Caco-2 (cell line): ENCODE data around the gene FAHD1. TPM values are rescaled to one million over a fixed set of nuclear protein-coding genes. Genes with fewer than 3 reads are reported as not detected.

Source experiments
- BruUV-seq: library from RNA; stranded (reverse); fragments of 400-500 nt; replicated peaks from 2 replicates; lab custom pipeline; 2021; lab: Mats Ljungman, UMichigan
- CTCF ChIA-PET: fragments of 300-600 bp; sonication (Branson Sonifier 250); formaldehyde crosslinking; loops from one replicate; lab custom pipeline; 2022; ENCODE audit warnings: antibody characterized with exemption; lab: Charles Lee
- POLR2A ChIA-PET: fragments of 300-600 bp; sonication (Branson Sonifier 250); formaldehyde crosslinking; loops from one replicate; lab custom pipeline; 2022; ENCODE audit warnings: antibody characterized with exemption; lab: Charles Lee
- DNase-seq, 2 experiments: peaks; one replicate each; pipeline versions ENCODE4 v3.0.0 to v3.0.0-alpha.2; 2020 to 2022
- H3K27me3 ChIP-seq: replicated peaks from 2 replicates; pipeline ENCODE4 v1.6.0; 2011; ENCODE audit warnings: low read length; ENCODE audit not compliant: control insufficient read depth, insufficient read depth
- H3K36me3 ChIP-seq: 2 replicates; pipeline ENCODE4 v1.5.1; 2011; ENCODE audit warnings: low read length; ENCODE audit not compliant: control insufficient read depth, insufficient read depth
- H3K4me1 ChIP-seq: fragments of 250-450 bp; sonication (Bioruptor Pico); 2 replicates; pipeline ENCODE4 v1.5.1; 2020; ENCODE audit warnings: mild to moderate bottlenecking
- H3K4me3 ChIP-seq: 2 replicates; pipeline ENCODE4 v1.5.1; 2011; ENCODE audit warnings: low read depth, mild to moderate bottlenecking, control low read depth, low read length
- H3K9me3 ChIP-seq: fragments of 250-450 bp; sonication (Bioruptor Pico); 2 replicates; pipeline ENCODE4 v1.5.1; 2020; ENCODE audit warnings: mild to moderate bottlenecking, moderate library complexity
- H3K27ac Mint-ChIP-seq: one replicate; pipeline ENCODE4 v1.8.0; 2022; ENCODE audit warnings: mixed read lengths; ENCODE audit not compliant: unreplicated experiment
- H3K27me3 Mint-ChIP-seq: one replicate; pipeline ENCODE4 v1.8.0; 2022; ENCODE audit warnings: mixed read lengths; ENCODE audit not compliant: insufficient read depth, unreplicated experiment
- H3K36me3 Mint-ChIP-seq: one replicate; pipeline ENCODE4 v1.8.0; 2022; ENCODE audit warnings: mild to moderate bottlenecking, mixed read lengths; ENCODE audit not compliant: insufficient read depth, unreplicated experiment
- H3K4me1 Mint-ChIP-seq: one replicate; pipeline ENCODE4 v1.8.0; 2022; ENCODE audit warnings: low read depth, mixed read lengths; ENCODE audit not compliant: unreplicated experiment
- H3K4me3 Mint-ChIP-seq: one replicate; pipeline ENCODE4 v1.8.0; 2022; ENCODE audit warnings: mild to moderate bottlenecking, moderate library complexity, mixed read lengths; ENCODE audit not compliant: unreplicated experiment
- H3K9me3 Mint-ChIP-seq: one replicate; pipeline ENCODE4 v1.8.0; 2022; ENCODE audit warnings: mixed read lengths; ENCODE audit not compliant: unreplicated experiment
- intact Hi-C: fragments of 100-400 bp; cut with micrococcal nuclease; formaldehyde crosslinking; loops from one replicate; pipeline ENCODE4 v1.10.0; 2022; ENCODE audit not compliant: unreplicated experiment
- total RNA-seq: library from RNA; stranded (reverse); gene quantifications from 2 replicates; pipeline ENCODE4 v1.2.3, GENCODE V29; 2022
- TF ChIP-seq, protein P1 (sequence below), 2 experiments: fragments of 200-600 bp in 1 of 2; IDR thresholded peaks; 1 replicate in 1 of 2; 2 replicates in 1 of 2; pipeline versions ENCODE4 v1.5.1 to v1.8.0; 2011 to 2022; ENCODE audit warnings: antibody characterized with exemption in 1 of 2, control low read depth in 1 of 2, inconsistent platforms in 1 of 2, low read depth in 1 of 2, low read length in 1 of 2, mild to moderate bottlenecking in 1 of 2, moderate library complexity in 1 of 2; ENCODE audit not compliant: insufficient read depth in 1 of 2, severe bottlenecking in 1 of 2, unreplicated experiment in 1 of 2

FAHD1 gene
- total RNA-seq, 1 experiment from 2014 or later: 16.5 TPM

DNA sequence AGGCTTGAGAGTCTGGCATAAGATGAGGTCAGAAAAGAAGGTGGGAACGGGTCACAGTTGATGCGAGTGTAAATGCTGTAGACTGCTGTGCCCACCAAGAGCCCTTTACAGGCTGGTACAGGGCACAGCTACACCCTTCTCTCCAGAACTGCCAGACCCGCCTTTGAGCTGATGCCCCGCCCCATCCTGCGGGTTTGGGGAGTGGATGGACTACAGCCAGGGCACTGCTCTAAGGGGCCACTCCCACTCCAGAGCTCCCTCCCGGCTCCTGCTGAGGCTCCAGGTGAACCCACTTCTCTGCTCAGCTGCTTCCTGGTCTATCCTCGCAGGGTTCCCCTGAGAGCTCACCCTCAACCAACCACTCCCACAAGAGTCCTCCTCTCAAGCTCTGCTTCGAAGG is 32.6 kb downstream of the FAHD1 start:
- H3K9me3 Mint-ChIP-seq: no peaks in the 10 kb centered on the region
- no peaks in the 10 kb centered on the region for H3K36me3 Mint-ChIP-seq
- CTCF ChIA-PET: interaction anchor here (0.6 kb wide), 1 partner anchor 471 kb away, joined by 3 read pairs; no protein-coding TSS in a partner anchor
- no peak overlapping the region for H3K27ac Mint-ChIP-seq
- DNase-seq: no peak
- Histone ChIP-seq H3K27me3 (no peaks in the 10 kb centered on the region), H3K9me3 (no peaks in the 10 kb centered on the region), H3K36me3 (no peaks in the 10 kb centered on the region), H3K4me1 (no peaks in the 10 kb centered on the region), H3K4me3 (no peak overlapping the region)
- intact Hi-C loops: no loop called here
- no TSS peak for BruUV-seq
- no peaks in the 10 kb centered on the region for H3K4me1 Mint-ChIP-seq
- POLR2A ChIA-PET: no interaction called here
- peaks cover 20% of the 10 kb centered on the region for H3K27me3 Mint-ChIP-seq
- TF ChIP-seq, protein P1, sequence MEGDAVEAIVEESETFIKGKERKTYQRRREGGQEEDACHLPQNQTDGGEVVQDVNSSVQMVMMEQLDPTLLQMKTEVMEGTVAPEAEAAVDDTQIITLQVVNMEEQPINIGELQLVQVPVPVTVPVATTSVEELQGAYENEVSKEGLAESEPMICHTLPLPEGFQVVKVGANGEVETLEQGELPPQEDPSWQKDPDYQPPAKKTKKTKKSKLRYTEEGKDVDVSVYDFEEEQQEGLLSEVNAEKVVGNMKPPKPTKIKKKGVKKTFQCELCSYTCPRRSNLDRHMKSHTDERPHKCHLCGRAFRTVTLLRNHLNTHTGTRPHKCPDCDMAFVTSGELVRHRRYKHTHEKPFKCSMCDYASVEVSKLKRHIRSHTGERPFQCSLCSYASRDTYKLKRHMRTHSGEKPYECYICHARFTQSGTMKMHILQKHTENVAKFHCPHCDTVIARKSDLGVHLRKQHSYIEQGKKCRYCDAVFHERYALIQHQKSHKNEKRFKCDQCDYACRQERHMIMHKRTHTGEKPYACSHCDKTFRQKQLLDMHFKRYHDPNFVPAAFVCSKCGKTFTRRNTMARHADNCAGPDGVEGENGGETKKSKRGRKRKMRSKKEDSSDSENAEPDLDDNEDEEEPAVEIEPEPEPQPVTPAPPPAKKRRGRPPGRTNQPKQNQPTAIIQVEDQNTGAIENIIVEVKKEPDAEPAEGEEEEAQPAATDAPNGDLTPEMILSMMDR (IDR thresholded peaks at IDR 0.05; ENCODE audit: insufficient read depth in 1 of 2, low read depth in 1 of 2, low read length in 1 of 2, severe bottlenecking in 1 of 2, unreplicated experiment in 1 of 2): no peak
- H3K4me3 Mint-ChIP-seq: no peak overlapping the region

DNA sequence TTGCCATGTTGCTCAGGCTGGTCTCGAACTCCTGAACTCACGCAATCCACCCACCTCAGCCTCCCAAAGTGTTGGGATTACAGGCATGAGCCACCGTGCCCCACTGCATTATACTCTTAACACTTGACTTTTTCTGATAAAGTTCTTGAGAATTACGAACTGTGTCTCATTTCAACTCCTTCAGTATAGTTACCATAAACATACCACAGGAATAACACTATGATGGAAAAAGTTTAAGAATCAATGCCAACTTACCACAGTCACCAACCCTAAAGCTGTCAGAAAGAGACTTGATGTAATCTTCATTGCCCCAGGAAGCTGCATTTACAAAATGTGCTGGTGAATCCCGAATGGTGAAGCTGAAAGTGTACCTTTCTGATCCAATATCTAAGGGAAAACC is 34.7 kb downstream of the FAHD1 start:
- ChIA-PET CTCF (interaction anchor here (0.6 kb wide), 1 partner anchor 89 kb away, joined by 3 read pairs; the partner anchor contains the start of genes EME2 and MRPS34), POLR2A (no interaction called here)
- Mint-ChIP-seq H3K4me1 (no peaks in the 10 kb centered on the region), H3K9me3 (no peaks in the 10 kb centered on the region), H3K27ac (no peak overlapping the region), H3K36me3 (no peaks in the 10 kb centered on the region), H3K27me3 (peaks cover 18% of the 10 kb centered on the region), H3K4me3 (no peak overlapping the region)
- BruUV-seq: no TSS peak
- intact Hi-C loops: no loop called here
- no peaks in the 10 kb centered on the region for H3K9me3 ChIP-seq
- H3K4me1 ChIP-seq: no peaks in the 10 kb centered on the region
- H3K4me3 ChIP-seq: no peak overlapping the region
- no peak for DNase-seq
- no peaks in the 10 kb centered on the region for H3K27me3 ChIP-seq
- TF ChIP-seq, protein P1 (IDR thresholded peaks at IDR 0.05; ENCODE audit: insufficient read depth in 1 of 2, low read depth in 1 of 2, low read length in 1 of 2, severe bottlenecking in 1 of 2, unreplicated experiment in 1 of 2): no peak
- no peaks in the 10 kb centered on the region for H3K36me3 ChIP-seq

DNA sequence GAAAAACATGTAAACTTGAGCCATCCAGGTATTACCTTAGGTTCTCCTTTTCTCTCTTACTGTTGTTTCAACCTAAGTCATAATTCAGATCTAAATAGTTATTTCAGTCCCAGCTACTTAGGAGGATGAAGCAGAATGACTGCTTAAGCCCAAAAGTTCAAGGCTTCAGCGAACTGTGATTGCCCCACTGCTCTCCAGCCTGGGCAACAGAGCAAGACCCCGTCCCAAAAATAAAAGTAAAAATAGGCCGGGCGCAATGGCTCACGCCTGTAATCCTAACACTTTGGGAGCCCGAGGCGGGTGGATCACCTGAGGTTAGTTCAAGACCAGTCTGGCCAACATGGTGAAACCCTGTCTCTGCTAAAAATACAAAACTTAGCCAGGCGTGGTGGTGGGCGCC is 35.4 kb downstream of the FAHD1 start:
- Histone ChIP-seq H3K36me3 (no peaks in the 10 kb centered on the region), H3K27me3 (no peaks in the 10 kb centered on the region), H3K4me1 (no peaks in the 10 kb centered on the region), H3K4me3 (no peak overlapping the region), H3K9me3 (no peaks in the 10 kb centered on the region)
- TF ChIP-seq, protein P1 (IDR thresholded peaks at IDR 0.05; ENCODE audit: insufficient read depth in 1 of 2, low read depth in 1 of 2, low read length in 1 of 2, severe bottlenecking in 1 of 2, unreplicated experiment in 1 of 2): no peak
- intact Hi-C loops: no loop called here
- Mint-ChIP-seq H3K4me1 (no peaks in the 10 kb centered on the region), H3K27me3 (peaks cover 14% of the 10 kb centered on the region), H3K36me3 (no peaks in the 10 kb centered on the region), H3K4me3 (no peak overlapping the region), H3K9me3 (no peaks in the 10 kb centered on the region), H3K27ac (no peak overlapping the region)
- DNase-seq: no peak
- CTCF ChIA-PET: no interaction called here
- BruUV-seq: no TSS peak
- POLR2A ChIA-PET: no interaction called here
